WERI-Rb-1 (cell line): ENCODE data around the gene TNNT1.

Experiments
- DNase-seq: peaks from one replicate; pipeline ENCODE4 v3.0.0-alpha.2; 2020
- H3K27ac ChIP-seq: fragments of 250-450 bp; sonication (Bioruptor Pico); 2 replicates; pipeline ENCODE4 v1.5.1; 2020; ENCODE audit warnings: mild to moderate bottlenecking, moderate library complexity
- H3K27me3 ChIP-seq: fragments of 250-450 bp; sonication (Bioruptor Pico); 2 replicates; pipeline ENCODE4 v1.5.1; 2021; ENCODE audit warnings: mild to moderate bottlenecking, low read depth, moderate library complexity; ENCODE audit not compliant: insufficient read depth, severe bottlenecking
- H3K36me3 ChIP-seq: fragments of 250-450 bp; sonication (Bioruptor Pico); 2 replicates; pipeline ENCODE4 v1.5.1; 2020; ENCODE audit warnings: mild to moderate bottlenecking, moderate library complexity
- H3K4me3 ChIP-seq: 2 replicates; pipeline ENCODE4 v1.5.1; 2011; ENCODE audit warnings: low read depth, mild to moderate bottlenecking, control low read depth, low read length
- H3K9me3 ChIP-seq: fragments of 250-450 bp; sonication (Bioruptor Pico); 2 replicates; pipeline ENCODE4 v1.5.1; 2021; ENCODE audit warnings: mild to moderate bottlenecking, moderate library complexity; ENCODE audit not compliant: severe bottlenecking
- TF ChIP-seq, protein P1 (sequence below): IDR thresholded peaks from 2 replicates; pipeline ENCODE4 v1.5.1; 2011; ENCODE audit warnings: low read depth, mild to moderate bottlenecking, control low read depth, inconsistent platforms, low read length

Gene TNNT1

DNA sequence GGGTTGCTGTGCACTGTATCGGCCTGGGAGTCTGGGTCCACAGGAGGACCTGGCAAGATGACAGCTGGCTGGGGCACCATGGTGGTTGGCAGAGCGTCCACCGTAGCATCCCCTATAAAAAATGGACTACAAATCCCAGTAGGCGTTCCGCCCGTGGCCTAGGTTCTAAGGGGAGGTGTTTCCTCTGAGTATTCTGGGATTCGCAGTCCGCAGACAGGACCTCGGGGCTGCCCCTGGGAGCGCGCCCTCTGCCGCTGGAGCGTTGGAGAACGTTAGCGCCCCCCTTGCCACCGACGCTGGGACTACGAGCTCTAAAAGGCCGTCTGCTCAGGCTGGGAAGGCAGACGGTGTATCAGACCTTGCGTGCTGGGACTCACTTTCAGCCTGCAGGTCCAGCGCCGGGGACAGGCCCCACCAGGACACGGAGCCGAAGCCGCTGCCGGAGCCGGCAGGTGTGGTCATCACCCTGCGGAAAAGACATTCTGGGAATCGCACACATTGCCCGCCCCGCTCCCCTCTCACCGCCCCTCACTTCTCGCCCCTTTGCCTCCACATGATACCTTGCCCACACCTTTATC lies 17.0 kb upstream of the TNNT1 start:
- H3K4me3 ChIP-seq: peak overlapping the region; percentile 52
- TF ChIP-seq, protein P1, sequence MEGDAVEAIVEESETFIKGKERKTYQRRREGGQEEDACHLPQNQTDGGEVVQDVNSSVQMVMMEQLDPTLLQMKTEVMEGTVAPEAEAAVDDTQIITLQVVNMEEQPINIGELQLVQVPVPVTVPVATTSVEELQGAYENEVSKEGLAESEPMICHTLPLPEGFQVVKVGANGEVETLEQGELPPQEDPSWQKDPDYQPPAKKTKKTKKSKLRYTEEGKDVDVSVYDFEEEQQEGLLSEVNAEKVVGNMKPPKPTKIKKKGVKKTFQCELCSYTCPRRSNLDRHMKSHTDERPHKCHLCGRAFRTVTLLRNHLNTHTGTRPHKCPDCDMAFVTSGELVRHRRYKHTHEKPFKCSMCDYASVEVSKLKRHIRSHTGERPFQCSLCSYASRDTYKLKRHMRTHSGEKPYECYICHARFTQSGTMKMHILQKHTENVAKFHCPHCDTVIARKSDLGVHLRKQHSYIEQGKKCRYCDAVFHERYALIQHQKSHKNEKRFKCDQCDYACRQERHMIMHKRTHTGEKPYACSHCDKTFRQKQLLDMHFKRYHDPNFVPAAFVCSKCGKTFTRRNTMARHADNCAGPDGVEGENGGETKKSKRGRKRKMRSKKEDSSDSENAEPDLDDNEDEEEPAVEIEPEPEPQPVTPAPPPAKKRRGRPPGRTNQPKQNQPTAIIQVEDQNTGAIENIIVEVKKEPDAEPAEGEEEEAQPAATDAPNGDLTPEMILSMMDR: peak; percentile 75
- H3K27me3 ChIP-seq: peaks cover 5% of the 10 kb centered on the region
- no peaks in the 10 kb centered on the region for H3K36me3 ChIP-seq
- H3K9me3 ChIP-seq: no peaks in the 10 kb centered on the region
- H3K27ac ChIP-seq: no peak overlapping the region
- DNase-seq: peak; percentile 90

DNA sequence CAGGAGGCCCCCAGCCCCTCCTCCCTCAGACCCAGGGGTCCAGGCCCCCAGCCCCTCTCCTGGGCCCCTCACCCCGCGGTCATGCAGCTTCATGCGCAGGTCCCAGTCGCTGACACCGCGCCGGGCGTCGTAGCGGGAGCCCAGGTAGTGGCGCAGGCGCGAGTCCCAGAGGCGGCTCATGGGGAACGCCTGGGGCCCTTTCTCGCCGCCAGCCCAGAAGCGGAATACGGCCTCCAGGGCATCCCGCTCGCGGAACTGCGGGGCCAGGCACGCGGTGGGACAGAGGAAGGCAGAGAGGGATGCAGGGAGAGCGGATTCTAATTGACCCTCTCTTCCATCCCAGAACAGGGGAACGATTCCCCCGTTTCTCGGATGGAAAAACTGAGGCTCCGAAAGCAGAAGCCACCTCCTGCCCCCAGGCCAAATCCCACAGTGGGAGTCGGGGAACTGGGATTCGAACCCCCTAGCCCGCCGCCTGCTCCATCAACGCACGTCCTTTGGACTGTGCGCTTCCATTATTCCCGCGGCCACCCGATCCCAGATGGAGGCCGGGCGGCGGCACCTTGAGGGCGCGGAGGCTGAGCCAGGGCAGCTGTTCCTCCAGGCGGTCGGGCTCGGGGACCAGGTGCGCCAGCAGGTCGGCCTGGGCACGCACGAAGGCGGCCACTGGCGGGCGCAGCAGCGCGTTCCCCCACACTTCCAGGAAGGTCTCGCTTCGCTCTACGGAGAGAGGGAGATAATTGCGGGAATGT lies 12.7 kb upstream of the TNNT1 start:
- H3K36me3 ChIP-seq: no peaks in the 10 kb centered on the region
- H3K27me3 ChIP-seq: peaks cover 6% of the 10 kb centered on the region
- no peak overlapping the region for H3K27ac ChIP-seq
- DNase-seq: no peak
- TF ChIP-seq, protein P1: no peak
- no peak overlapping the region for H3K4me3 ChIP-seq
- H3K9me3 ChIP-seq: no peaks in the 10 kb centered on the region

DNA sequence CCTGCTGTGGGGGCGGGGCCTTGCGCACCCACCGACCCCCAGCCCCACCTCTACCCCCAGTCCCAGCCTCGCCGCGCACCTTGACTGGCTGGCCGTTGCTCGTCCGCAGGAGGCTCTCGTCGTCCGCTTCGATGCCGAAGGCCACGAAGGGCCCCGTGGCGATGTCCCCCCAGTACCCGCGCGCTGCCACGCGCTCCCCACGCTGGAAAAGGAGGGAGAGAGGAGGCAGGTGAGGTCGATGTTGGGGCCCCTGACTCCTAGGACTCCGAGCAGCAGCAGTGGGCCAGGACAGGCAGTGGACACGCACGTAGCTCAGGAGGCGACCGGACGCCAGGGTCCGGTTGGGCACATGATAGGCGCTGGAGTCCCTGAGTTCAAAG lies 12.0 kb upstream of the TNNT1 start:
- H3K36me3 ChIP-seq: no peaks in the 10 kb centered on the region
- peak overlapping the region; percentile 41 for H3K4me3 ChIP-seq
- no peak for DNase-seq
- no peak overlapping the region for H3K27ac ChIP-seq
- H3K27me3 ChIP-seq: peaks cover 6% of the 10 kb centered on the region
- TF ChIP-seq, protein P1: no peak
- no peaks in the 10 kb centered on the region for H3K9me3 ChIP-seq

DNA sequence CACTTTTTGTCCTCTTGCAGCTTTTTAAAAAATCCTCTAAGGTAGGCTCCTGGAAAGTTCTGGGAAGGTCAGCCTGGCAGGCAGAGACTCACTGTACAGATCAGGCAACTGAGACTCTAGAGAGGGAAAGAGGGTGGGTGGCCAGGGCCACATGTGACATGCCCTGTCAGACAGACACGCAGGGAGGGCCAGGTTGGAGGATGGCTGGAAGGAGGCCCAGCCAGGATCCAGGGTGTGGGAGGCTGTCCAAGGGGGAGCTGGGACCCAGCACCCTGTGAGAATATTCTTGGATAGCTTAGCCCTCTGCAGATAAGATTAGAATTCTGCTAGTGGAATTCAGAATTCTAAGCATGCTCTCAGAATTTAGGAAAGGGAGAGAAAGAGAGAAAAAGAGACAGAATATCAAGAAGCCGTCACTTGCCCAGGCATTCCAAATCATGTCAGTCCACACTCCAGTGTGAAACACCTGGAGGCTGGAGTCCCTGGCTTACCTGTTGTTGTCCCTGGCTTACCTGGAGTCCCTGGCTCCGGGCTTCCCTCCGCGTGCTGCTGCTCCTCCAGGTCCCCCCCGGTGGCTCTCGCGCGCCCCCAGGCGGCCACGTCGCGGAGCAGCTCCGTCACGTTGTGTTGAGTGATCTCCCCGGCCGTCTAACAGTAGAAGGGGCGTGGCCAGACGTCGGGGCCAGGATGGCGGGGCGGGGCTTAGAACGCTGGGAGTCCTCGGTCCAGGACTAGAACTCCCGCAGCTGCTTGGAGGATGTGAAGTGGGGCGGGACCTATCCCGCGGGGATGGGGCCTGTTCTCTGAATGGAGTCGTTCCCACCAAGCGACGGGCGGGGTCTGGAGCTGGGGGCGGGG lies 11.4 kb upstream of the TNNT1 start:
- no peaks in the 10 kb centered on the region for H3K36me3 ChIP-seq
- peaks cover 6% of the 10 kb centered on the region for H3K27me3 ChIP-seq
- no peak overlapping the region for H3K27ac ChIP-seq
- TF ChIP-seq, protein P1: peak; percentile 82
- no peaks in the 10 kb centered on the region for H3K9me3 ChIP-seq
- H3K4me3 ChIP-seq: peak overlapping the region; percentile 41; the same call in 1 of the 2 replicates
- DNase-seq: peak; percentile 98

DNA sequence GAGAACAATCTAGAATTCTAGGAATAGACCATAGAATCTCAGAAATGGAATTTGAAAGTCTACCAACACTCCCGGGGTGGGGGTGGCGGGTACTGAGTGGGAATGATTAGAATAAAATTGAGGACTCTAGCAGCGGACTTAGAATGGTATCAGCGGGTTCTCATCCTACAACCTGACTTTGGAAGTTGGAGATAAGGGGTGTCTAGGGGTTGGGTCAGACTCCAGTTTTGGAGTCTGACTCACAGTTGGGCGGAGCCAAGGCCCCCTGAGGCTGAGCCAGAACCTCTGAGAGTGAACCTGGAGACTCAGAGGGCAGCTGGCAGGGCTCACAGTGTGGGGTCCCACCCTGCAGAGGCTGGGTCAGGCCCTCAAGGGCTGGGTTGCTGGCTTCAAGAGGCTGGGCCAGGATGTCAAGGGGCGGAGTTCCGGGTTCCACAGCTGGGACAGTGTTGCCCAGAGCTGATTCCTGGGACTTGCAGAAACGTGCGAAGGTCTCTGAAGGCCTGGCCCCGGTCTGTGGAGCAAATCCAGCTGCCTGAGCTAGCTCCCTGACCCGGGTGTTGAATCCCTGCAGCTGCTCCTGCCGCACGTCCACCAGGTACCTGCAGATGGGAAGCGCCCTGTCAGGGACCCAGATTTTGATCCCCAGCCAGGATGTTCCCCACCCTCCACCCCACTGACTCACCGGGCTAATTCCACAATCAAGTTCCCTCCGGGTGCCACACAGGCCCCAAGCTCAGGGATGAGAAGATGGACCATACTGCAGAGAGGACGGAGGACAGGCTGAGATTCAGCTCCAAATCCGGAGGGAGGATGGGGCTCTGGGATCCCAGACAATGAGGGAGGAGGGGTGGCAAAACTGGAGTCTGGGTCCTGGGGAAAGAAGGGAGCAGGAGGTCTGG lies 10.1 kb upstream of the TNNT1 start:
- peaks cover 6% of the 10 kb centered on the region for H3K27me3 ChIP-seq
- TF ChIP-seq, protein P1: no peak
- no peaks in the 10 kb centered on the region for H3K9me3 ChIP-seq
- no peak for DNase-seq
- no peak overlapping the region for H3K4me3 ChIP-seq
- no peaks in the 10 kb centered on the region for H3K36me3 ChIP-seq
- no peak overlapping the region for H3K27ac ChIP-seq
